Gastroesophageal sphincter (tissue), 3 donors: ENCODE measurements around the gene KCNH2.

ENCODE experiments used
- CTCF ChIP-seq, 4 experiments: fragments of 200-600 bp in 2 of 4; fragments of 450-650 bp in 2 of 4; sonication (generic) in 1 of 4; IDR thresholded peaks; one replicate each; pipeline ENCODE4 v1.5.1; 2017 to 2019; ENCODE audit warnings: antibody characterized with exemption in 4 of 4, mild to moderate bottlenecking in 2 of 4, moderate library complexity in 2 of 4
- POLR2A ChIP-seq, 2 donors: fragments of 450-650 bp; IDR thresholded peaks; one replicate each; pipeline ENCODE4 v1.6.1; 2017; ENCODE audit warnings: antibody characterized with exemption in 2 of 2, mild to moderate bottlenecking in 2 of 2, moderate library complexity in 1 of 2
- POLR2AphosphoS5 ChIP-seq: sonication (generic); formaldehyde crosslinking; IDR thresholded peaks from one replicate; pipeline ENCODE4 v1.6.1; 2017; ENCODE audit warnings: antibody characterized with exemption

GRCh38 chr7:151014950-151015349, 36.8 kb upstream of the KCNH2 start:
- no peak for TF ChIP-seq CTCF (IDR thresholded peaks at IDR 0.05)
- no peak for TF ChIP-seq POLR2AphosphoS5
- no peak for TF ChIP-seq POLR2A (IDR thresholded peaks at IDR 0.05)
